ENCODE measurements around the gene BRAT1.

Gene BRAT1

DNA sequence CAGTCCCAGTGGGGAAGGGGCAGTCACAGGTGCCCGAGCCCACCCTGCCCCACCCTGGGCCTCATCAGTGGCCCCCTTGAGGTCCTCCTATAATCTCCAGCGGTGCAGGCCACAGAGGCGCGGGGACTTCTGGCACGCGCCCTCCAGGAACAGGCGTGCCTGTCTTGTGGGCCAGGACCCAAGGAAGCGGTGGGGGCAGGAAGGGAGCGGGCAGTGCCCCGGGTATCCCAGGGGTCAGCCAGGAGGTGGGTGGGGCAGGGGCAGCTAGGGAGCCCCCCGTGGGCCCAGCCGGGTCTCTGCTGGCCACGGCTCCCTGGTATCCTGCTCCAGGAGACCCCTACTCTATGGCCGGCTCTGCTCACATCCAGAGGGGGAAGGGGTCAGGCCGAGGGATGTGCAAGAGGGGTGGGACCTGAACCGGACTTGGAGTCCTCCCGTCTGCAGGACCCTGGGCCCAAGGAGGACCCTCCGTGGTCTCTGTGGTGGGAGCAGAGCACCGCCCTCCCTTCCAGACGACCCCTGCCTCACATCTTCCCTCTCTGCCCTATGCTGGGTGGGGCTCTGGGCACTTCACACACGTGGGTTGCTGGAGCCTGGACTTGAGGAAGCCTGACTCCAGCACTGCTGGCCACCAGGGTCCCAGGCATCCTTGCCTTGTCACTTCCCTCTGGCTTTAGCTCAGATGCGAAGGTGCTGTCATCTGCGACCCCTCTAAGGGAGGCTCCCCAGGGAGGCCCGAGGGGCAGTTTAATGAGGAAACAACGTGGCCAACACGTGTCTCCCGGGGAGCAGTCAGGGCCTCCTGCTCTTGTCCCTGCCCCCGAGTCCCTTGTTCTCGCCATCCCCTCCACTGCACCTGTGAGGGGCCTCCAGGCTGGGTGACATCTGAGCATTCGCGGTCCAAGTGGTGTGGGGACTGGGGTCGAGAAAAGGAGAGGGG is 60.9 kb downstream of the BRAT1 start:
- no peak for DNase-seq

DNA sequence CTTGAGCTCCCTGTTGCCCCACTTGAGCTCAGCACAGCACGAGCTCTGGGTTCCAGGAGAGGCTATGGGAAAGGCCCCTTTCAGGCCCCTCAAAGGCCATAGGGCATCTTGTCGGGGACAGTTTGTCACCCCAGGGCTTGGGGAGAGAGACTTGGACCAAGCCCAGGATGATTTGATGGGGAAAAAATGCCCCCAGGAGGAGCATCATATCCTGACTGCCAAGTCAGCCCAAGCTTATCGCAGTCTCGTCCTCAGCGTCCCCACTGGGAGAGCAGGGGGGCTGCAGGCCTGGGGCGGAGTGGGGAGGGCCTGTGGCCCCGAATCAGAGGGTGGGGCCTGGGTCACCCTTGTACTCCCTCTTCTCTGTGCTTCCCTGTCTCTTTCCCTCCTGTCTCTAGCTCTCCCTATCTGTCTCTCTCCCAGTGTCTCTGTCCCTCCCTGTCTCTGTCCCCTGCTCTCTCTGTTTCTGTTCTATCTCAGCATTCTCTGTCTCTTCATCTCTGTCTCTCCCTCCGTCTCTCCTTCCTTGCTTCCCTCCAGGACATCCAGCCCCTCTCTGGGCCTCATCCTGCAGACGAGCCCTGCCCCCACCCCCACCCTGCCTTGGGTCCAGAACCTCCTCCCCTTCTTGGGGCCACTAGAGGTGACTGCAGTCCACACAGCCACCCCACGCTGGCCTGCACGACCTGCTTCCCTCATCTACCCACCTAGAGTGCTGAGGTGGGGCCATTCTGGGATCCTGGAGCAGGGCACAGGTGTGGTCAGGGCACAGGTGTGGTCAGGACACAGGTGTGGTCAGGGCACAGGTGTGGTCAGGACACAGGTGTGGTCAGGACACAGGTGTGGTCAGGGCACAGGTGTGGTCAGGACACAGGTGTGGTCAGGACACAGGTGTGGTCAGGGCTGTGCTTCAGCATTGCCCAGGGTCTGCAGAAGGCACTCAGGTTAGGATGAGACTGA is 61.8 kb downstream of the BRAT1 start:
- DNase-seq, result no peak

DNA sequence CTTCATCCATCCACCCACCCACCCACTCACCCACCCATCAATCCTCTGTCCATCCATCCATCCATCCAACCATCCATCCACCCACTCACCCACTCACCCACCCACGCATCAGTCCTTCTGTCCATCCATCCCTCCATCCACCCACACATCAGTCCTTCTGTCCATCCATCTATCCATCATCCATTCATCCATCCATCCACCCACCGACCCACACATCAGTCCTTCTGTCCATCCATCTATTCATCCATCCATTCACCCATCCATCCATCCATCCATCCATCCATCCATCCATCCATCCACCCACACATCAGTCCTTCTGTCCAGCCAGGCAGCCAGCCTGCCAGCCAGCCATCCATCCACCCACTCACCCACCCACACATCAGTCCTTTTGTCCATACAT is 63.3 kb downstream of the BRAT1 start:
- no peak for DNase-seq

DNA sequence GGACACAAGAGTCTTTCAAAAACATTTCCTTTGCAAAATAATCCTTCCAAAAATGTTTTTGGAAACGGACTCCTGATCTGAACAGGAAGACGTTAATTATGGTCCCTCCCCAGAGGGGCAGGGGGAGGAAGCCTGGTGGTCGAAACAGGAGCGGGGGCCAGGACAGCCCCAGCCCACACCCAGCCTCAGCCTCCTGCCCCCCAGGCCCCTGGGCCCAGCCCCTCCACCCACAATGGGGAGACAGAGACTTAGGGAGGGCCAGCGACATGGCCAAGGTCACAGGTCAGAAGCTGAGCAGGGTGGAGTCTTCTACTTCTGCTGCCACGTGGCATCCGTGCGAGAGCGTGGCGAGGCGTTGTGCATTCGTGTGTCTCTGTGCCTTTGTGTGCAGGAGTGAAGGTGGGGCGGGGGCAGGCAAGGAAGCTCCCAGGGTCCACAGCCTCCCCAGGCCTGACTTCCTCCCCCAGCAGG is 65.1 kb downstream of the BRAT1 start:
- DNase-seq, result no peak

DNA sequence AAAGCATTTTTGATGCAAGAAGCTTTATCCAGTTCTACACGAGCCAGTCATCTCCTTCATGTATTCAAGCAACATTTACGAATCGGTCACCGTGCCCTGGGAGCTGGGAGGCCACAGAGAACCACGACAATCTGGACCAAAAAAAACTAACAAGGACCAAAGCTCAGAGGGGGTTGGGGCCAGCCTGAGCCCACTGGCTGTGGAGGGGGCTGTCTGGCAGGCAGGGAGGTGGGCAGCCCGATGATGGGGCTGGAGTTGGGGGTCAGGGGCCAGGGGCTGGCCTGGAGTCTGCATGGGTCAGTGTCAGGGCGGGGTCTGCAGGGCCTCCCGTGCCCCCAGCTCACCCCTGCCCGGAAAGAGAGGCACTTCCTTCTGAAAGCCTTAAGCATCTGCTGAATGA is 66.6 kb downstream of the BRAT1 start:
- no peak for DNase-seq

DNA sequence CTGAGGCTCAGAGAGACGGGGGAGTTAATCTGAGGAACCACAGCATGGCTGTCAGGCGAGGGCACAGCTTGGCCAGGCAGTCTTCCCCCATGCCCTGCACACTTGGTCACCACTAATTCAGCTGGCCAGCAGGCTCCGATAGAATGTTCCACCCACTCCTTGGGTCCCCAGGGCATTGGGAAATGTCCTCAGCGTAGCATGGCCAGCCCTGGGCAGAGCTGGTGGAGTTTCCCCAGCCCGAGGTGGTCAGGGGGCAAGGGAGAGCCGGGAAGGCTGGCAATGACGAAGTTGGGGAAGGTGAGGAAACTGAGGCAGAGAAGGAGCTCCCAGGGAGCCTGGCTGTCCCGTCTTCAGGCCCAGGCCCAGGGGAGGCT is 67.1 kb downstream of the BRAT1 start:
- no peak for DNase-seq

Data from activated T-cell treated with anti-CD3 and anti-CD28 coated beads, Interleukin-2, amount 50 U/mL, for 48 hours (primary cell).